ENCODE measurements around the gene TSHZ2. TPM values are rescaled to one million over a fixed set of nuclear protein-coding genes. Genes with fewer than 3 reads are reported as not detected.
"Not testable (repeated sequence)": the region's sequence is repeated elsewhere in the genome, so short reads cannot be mapped to it uniquely, and the experiment has no call there.

The TSHZ2 gene
- total RNA-seq, 1 donor from 2014 or later, result 4.9 TPM

DNA sequence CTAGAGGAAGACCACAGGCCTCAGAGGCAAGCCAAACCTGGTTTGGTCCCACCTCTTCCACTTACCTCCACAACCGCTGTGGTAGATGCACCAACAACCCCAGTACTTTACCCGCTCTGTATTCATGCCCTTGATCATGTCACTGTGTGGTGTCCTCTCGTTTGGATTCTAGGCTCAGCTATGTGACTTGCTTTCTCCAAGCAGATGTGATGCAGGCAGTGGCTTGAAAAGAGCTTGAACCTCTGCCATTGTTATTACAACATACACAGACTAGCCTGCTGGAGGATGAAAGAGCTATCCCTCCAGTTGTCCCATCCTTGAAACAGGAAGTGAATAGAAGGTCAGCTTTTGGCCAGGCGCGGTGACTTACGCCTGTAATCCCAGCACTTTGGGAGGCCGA is 473.8 kb downstream of the TSHZ2 start:
- no peak for DNase-seq
- intact Hi-C loops (cut with DNase I), result no loop called here

DNA sequence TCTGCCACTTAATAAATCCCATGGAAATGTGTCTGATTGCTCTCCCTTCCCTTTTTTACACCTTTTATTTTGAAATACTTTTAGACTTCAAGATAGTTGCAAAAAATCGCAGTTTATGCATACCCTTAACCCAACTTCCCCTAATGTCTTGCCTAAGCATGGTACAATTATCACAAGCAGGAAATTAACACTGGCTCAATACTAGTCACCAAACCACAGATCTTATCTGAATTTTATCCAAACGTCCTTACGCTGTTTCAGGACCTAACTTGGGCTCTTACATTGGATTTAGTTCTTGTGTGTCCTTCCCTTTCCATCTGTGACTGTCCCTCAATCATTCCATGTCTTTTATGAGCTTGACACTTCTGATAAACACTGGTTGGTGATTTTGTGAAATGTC is 475.2 kb downstream of the TSHZ2 start:
- ATAC-seq (ENCODE audit: poor library complexity), result no peak
- intact Hi-C loops (cut with DNase I), result no loop called here

More for the DNA sequence above, 473.8 kb downstream of the TSHZ2 start:
- ATAC-seq (ENCODE audit: poor library complexity), result no peak

DNA sequence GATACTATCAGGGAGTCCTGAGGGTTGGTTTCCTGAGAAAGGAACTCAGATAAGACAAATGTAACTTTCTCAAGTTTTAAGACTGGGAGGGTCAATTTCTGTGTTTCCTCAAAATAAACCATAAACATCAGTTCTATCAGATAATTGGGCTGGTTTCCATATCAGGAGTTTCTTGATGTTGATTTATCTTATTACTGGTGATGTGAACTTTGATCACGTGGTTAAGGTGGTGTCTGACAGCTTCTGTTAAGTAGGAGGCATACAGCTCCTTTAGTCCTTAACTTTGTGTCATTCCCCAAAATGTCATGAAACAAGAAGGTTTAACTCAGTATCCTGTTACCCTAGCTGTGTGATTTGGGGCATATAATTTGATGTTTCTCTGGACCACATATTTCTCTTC is 476.3 kb downstream of the TSHZ2 start:
- ATAC-seq (ENCODE audit: poor library complexity) (no peak), DNase-seq (no peak)

More for the DNA sequence above, 475.2 kb downstream of the TSHZ2 start:
- DNase-seq, result no peak

DNA sequence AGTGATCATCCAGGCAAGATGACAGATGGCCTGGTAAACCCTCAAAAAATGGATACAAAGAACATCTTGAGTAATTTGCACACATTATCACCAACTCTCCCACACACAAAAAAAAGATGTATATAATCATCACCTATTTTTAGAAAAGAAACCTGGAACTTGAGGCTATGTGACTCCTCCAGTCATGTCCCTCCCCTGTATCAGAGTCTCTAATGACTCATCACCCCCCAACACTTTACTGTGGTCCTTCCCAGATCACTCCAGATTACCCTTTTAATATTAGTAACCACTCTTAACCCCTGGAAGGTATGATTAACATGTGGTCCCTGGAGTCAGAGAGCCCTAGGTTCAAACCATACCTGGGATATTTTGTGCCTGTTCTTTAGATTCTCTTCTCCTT is 476.7 kb downstream of the TSHZ2 start:
- no peak for ATAC-seq (ENCODE audit: poor library complexity)
- intact Hi-C loops (cut with DNase I), result no loop called here
- no peak for DNase-seq

More for the DNA sequence above, 476.3 kb downstream of the TSHZ2 start:
- intact Hi-C loops (cut with DNase I), result no loop called here

DNA sequence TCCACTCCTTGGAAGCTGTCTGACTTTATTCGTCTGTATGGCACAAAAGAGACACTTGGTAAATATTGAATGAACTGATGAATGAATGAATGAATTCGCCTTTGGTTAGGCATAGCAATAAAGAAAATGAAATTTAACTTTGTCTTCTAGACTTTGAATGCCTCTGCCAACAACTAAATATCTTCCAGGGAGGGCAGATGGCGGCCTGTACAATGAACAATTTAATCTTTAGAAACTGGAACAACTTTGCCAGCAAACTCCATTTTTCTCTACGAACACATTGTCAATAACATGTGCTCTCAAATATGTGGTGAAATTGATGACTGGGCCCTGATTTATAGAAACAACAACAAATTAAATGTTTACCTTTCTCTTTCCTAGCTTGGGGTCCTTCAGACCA is 480.9 kb downstream of the TSHZ2 start:
- DNase-seq (no peak), ATAC-seq (ENCODE audit: poor library complexity) (no peak)
- intact Hi-C loops (cut with DNase I), result no loop called here

DNA sequence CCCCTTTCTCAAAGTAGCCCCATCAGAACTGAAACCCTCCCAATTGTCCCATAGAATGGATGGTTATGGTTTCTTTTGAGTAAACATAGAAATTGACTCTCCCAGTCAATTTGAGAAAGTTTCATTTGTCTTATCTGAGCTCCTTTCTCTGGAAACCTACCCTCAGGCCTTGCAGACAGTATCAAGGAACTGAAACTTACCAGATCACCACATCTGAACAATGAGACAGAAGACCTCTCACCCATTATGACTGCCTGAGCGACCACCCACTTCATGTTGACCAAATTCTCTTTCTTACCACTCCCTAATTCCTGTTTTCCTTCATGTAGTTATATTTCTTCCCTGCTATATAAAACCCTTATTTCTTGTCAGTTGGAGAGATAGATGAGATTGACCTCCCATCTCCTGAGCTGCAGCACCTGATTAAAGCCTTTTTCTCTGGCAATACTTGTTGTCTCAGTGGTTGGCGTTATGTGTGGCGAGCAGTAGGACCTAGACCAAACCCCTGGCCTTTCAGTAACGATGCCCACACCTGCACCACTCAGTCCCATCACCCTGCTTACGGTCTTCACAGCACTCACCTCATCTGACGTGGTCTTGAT is 482.6 kb downstream of the TSHZ2 start:
- intact Hi-C loops (cut with DNase I), result no loop called here
- ATAC-seq (ENCODE audit: poor library complexity), result no peak
- DNase-seq, result no peak

DNA sequence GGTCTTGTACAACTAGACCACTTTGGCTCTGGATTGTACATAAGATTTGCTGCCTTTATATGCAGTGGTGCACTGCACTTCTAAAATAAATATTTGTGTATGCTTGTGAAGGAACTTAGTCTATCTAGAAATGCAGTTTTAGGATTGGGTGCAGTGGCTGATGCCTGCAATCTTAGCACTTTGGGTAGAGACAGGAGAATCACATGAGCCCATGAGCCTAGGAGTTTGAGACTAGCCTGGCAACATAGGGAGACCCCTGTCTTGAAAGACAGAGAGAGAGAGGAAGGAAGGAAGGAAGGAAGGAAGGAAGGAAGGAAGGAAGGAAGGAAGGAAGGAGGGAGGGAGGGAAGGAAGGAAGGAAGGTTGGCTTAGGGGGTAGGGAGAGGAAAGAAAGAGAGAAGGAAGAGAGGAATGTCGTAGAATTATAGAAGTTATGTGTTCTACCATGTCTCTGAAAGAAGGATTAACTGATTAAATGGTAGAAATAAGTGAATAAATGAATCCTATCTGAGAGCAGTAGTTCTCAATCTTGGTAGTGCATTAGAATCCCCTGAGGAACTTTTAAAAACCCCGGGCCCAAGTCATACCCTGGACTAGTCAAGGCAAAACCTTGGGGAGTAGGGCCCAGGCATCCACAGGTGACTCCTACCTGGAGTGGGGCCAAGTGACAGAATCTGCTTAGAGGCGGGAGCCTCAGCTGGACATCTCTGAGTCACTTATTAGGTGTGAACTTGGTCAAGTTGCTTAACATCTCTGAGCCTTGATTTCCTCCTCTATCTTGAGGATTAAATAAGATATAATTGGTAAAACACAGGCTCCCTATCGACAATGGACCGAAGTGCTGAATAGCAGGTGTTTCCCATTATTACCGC is 491.2 kb downstream of the TSHZ2 start:
- intact Hi-C loops (cut with DNase I), result no loop called here
- ATAC-seq (ENCODE audit: poor library complexity) (no peak), DNase-seq (no peak)

DNA sequence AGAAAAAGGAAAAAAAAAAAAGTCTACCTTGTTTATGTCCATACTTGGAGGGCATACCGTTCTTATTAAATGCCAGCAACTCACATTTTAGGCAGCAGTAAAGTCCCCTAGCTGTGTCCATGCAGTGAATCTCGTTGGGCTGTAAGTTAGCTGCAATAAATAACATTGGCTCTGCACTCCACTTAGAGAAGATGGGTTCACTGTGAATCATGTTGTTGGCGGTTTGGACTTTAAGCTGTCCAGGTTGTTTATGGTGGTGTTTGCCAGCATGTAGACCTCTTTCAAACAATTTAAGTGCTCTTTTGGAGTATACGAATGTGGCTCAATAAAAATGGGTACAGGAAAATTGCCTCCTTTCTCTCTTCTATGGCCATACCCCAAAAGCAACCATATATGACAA is 494.1 kb downstream of the TSHZ2 start:
- intact Hi-C loops (cut with DNase I), result no loop called here
- ATAC-seq (ENCODE audit: poor library complexity) (no peak), DNase-seq (no peak)

DNA sequence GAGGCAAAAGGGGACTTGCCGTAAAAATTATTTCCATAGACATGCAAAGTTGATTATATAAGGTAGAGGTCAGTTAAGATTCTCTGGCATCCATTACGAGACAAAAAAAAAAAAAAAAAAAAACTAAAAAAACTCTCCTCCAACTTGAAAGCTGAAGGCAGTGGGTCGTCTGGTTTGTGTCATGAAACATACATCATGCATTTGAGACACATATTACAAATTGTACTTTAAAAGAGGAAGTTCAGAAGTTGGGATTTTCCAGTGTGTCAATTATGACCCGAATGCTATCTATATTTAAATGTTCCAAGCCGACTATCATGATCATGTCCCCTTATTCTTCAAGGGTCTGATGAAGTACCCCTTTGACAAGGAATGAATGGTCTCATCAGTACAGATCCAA is 496.4 kb downstream of the TSHZ2 start:
- no peak for DNase-seq
- no peak for ATAC-seq (ENCODE audit: poor library complexity)
- intact Hi-C loops (cut with DNase I), result no loop called here

DNA sequence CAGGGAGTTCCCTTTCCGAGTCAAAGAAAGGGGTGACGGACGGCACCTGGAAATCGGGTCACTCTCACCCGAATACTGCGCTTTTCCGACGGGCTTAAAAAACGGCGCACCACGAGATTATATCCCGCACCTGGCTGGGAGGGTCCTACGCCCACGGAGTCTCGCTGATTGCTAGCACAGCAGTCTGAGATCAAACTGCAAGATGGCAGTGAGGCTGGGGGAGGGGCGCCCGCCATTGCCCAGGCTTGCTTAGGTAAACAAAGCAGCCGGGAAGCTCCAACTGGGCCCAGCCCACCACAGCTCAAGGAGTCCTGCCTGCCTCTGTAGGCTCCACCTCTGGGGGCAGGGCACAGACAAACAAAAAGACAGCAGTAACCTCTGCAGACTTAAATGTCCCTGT is 500.7 kb downstream of the TSHZ2 start:
- intact Hi-C loops (cut with DNase I); ATAC-seq (ENCODE audit: poor library complexity); DNase-seq: not testable (repeated sequence)

DNA sequence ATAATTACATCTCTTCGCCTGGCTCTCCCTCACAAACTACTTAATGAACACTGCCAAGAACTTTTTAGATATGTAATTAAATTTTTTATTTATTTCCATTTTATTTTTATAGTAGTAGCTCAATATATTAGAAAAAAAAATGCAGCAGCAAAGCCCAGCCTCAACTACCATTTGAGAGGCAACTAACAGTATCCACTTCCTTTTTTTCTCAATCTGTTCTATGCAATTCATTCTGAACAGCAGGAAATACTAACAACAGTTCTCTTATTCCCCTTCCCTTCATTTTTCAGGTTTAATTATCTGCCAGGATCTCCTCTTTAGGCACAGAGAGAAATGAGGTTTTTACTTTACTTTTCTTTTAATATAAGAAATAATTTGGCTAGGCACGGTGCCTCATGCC is 508.8 kb downstream of the TSHZ2 start:
- intact Hi-C loops (cut with DNase I), result no loop called here
- DNase-seq (no peak), ATAC-seq (ENCODE audit: poor library complexity) (no peak)

DNA sequence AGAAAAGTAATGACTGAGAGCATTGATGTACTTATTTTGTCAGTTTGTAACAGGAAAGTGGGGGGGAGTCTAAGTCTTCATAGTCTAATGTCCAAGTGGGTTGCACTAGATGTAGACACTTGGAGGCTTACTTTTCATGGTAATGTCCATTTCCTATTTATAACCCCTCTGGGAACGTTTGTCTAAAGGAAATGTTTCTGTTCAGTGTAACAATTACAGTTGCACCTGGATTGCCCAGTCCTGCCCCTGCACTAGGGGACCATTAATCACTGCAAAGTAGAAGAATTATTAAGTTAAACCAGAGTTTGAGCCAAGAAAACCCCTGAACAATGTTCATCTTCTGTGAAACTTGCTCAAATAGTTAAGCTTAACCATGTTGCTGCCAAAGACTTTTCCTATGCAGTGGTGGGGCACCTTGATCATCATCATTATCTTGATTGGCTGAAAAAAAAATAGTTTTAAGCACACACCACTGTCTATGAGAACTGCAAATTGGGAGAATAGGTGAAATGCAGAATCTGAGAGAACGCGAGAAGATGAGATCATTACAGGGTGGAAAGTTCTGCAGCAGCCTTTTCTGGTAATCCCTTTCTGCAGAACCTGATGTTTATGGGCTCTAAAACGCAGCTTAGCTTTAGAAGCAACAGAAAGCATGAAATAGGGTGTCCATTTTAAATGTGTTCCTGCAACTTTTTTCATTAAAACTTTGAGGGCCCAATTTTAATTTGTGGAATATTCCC is 515.5 kb downstream of the TSHZ2 start:
- no peak for ATAC-seq (ENCODE audit: poor library complexity)
- intact Hi-C loops (cut with DNase I), result no loop called here
- DNase-seq, result no peak

DNA sequence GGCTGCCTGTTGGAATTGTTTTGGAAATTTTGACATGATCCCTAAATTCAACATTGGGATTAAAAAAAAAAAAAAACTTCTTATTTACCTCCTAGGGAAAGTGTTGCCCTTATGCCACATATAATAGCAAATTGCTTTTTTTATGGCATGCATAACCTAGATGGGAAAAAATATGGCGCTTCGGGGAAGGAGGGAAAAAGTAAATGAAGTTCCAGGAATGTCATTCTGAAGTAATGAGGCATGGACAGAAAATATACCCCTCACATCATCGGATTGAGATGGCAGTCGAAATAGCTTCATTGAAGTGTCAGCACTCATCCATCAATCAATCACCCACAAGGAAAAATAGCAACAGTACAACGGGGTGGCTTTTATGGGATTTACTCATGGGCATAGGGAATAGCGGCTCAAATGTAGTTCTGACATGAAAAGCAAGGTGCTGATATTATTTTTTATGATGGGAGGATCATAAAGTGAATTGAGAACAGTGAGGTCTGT is 516.7 kb downstream of the TSHZ2 start:
- no peak for DNase-seq
- no peak for ATAC-seq (ENCODE audit: poor library complexity)
- intact Hi-C loops (cut with DNase I), result no loop called here

DNA sequence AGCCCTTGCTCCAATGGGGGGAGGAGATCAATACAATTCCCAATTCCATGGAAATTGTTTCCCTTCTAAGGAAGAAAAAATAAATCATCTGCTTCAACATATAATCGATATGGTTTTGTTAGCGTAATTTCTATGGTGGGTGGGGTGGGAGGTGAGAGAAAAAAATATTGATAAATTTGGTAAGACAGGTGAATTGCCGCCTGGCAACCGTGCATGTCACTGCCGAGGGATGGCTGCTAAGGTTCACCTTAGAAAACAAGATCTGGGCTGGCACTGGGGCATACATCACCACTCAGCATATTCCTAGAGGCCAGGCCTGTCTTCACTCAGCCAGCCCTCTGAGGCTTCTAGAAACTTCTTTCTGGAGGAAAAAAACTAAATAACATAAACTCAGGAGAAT is 517.4 kb downstream of the TSHZ2 start:
- no peak for ATAC-seq (ENCODE audit: poor library complexity)
- intact Hi-C loops (cut with DNase I), result no loop called here
- no peak for DNase-seq

DNA sequence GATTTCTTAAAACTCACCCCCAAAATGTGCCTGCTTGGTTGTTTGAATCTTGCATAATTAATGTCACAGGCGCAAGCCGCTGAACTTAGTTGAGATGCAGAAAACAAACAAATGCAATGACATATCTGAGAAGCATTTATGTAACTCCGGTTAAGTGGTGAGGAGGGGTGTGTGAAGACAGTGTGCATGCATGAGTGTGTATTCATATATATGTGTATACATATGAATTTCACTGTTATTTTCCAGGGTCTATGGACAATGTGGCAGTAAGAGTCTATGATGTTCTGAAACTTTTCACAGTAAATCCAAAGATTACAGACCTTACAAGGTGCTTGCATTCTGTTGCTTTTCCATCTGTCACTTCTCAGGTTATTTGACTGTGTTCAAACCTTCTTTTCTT is 518.5 kb downstream of the TSHZ2 start:
- DNase-seq, result no peak
- ATAC-seq (ENCODE audit: poor library complexity), result no peak
- intact Hi-C loops (cut with DNase I), result no loop called here

DNA sequence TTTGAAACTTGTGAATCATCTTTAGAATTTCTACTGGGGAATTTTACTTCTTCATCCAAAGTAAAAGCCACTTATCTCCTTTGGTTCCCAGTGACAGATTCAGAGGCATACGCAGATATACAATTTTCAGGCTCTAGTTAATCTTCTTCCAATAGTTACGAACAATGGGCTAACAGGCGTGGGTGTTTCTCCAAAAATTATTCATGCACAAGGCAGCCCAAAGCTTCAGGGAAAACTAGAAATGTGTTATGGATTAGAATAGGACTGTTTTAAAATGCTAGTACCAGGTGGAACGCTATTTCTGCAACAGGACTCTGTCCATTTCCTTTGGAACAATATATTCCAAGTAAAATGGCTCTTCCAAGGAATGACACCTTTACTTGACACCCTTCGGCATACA is 519.3 kb downstream of the TSHZ2 start:
- ATAC-seq (ENCODE audit: poor library complexity) (no peak), DNase-seq (no peak)
- intact Hi-C loops (cut with DNase I), result no loop called here

DNA sequence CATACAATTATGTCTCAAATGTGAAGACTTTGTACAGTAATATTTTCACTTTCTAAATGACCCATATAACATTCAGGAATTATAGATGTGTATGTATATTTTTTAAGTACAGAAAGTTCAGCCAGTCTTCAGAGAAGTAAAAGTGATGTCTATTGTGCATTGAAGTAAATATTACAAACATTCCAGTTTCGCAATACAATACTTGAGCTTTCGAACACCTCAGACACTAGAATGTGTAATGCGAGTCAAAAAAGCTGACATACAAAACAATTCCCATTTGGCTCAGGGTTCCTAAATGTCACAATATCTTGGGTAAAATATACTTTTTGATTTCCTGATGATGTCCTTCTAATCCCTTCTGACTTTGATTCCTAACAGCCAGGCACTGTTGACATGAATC is 520.1 kb downstream of the TSHZ2 start:
- ATAC-seq (ENCODE audit: poor library complexity), result no peak
- intact Hi-C loops (cut with DNase I), result no loop called here

DNA sequence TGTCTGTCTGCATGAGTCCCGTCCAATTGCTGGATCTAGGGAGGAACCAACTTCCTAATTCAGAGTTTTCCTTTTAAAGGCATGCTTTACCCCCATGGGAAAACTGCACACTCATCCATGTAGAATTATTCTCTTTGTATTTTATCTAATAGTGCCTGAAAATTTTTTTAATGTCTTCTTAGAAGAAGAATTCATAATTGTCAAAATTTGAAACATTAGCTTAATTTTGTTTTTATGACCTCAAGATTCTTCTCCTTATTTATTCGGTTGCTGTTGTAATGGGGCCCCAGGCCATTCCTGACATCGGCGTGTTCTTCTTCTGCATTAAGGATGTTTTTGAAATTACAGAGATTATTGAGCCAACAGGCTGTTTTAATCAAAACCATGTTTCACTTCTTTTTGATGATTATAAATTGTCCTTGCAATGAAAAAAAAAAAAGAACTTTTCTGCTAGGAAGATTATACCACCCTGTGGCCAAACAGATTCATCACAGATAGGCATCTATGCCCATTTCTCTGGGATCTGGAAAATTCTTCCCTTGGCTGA is 521.2 kb downstream of the TSHZ2 start:
- DNase-seq, result no peak
- intact Hi-C loops (cut with DNase I), result no loop called here
- no peak for ATAC-seq (ENCODE audit: poor library complexity)

More for the DNA sequence above, 520.1 kb downstream of the TSHZ2 start:
- no peak for DNase-seq

DNA sequence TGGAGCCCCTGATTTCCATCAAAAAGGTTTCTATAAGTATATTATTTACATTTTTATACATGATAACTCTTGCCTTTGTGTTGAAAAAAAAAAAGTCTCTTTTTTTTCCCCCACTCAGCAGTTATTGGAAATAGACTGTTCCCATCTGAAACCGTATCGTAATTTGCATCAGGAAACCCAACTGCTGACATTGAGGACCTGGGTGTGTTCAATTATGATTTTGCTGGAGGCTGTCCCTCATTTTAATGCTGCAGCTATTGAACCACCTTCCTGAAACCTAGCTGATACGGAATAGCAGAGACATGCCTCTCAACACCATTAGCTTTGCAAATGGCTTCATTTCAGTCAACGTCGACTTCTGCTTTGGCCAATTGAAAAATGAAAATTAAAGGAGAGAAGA is 522.6 kb downstream of the TSHZ2 start:
- intact Hi-C loops (cut with DNase I), result no loop called here
- DNase-seq (no peak), ATAC-seq (ENCODE audit: poor library complexity) (no peak)

Measured in Right ventricle myocardium superior (tissue), 1 donor.